GM12875 (cell line): ENCODE data around the gene AGMO.

ENCODE experiments used
- H3K4me3 ChIP-seq: one replicate; pipeline ENCODE4 v1.5.1; 2011; ENCODE audit warnings: low read depth, low read length, control low read depth
- TF ChIP-seq, protein P1 (sequence below): IDR thresholded peaks from 2 replicates; pipeline ENCODE4 v1.5.1; 2011; ENCODE audit warnings: low read depth, mild to moderate bottlenecking, control low read depth, inconsistent platforms, low read length, moderate library complexity, borderline replicate concordance; ENCODE audit not compliant: insufficient read depth

The AGMO gene

DNA sequence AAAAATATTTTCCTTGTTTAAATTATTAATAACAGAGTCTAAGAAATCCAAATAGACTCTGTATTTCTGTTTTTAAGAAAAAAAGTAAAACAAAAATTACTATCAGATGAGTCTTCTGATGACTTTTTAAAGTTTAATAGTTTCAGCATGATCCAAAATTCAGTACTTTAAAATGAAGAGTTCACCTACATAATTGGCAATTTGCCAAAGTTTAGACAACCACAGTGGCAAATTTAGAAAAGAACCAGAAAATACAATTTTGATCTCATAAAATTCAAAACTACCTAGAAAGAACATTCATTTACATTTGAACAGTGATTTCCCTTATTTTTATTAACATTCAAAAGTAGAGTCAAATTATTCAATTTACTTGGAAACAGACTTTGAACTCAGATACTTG is 56.1 kb downstream of the AGMO start:
- TF ChIP-seq, protein P1, sequence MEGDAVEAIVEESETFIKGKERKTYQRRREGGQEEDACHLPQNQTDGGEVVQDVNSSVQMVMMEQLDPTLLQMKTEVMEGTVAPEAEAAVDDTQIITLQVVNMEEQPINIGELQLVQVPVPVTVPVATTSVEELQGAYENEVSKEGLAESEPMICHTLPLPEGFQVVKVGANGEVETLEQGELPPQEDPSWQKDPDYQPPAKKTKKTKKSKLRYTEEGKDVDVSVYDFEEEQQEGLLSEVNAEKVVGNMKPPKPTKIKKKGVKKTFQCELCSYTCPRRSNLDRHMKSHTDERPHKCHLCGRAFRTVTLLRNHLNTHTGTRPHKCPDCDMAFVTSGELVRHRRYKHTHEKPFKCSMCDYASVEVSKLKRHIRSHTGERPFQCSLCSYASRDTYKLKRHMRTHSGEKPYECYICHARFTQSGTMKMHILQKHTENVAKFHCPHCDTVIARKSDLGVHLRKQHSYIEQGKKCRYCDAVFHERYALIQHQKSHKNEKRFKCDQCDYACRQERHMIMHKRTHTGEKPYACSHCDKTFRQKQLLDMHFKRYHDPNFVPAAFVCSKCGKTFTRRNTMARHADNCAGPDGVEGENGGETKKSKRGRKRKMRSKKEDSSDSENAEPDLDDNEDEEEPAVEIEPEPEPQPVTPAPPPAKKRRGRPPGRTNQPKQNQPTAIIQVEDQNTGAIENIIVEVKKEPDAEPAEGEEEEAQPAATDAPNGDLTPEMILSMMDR: no peak
- no peak overlapping the region for H3K4me3 ChIP-seq

DNA sequence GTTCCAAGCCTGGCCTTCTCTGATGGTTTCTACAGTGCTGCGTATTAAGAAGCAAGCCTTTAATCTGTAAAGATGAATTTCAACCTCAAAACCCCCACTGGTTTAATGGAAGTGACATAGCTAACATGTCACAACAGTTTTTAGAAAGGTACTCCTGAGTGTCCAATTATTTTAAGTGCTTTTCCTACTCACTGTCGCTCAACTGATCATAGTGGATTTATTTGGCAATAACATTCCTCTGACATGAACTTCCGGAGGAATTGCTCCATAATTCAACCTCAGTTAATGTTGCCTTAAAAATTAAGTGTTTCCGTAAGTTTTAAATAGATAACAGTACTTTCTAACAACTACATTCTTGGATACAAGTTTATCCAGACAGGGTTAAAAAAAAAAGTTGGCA is 57.5 kb downstream of the AGMO start:
- no peak overlapping the region for H3K4me3 ChIP-seq
- TF ChIP-seq, protein P1: no peak

DNA sequence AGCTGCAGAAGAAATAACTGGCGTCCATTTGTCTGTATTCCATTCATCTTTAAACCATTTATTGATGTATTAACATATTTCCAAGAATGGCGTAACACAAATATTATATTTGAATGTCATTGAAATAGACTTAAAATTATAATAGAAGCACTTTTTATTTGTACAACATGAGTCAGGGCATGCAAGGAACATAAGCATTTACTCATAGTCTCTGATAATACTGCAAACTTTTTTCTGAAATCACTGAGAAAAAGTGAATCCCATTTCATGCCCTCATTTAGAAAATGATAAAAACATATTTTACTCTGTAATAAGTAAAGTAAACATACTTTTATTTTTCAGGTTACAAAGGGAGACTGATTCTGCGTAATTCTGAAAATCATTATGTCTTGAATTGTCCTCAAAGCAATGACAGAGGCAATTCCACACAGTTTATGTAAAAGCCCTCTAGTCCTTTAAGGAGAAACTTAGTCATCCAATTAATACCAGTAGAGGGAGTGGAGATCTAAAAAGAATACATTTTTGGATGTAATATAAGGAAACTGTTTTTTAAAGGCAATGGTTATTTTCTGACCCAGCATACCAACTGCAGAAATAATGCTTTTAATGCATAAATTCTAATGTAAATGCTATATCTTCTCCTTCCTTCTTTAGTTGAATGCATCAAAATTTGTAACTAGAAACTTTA is 58.1 kb downstream of the AGMO start:
- TF ChIP-seq, protein P1: no peak
- H3K4me3 ChIP-seq: no peak overlapping the region

DNA sequence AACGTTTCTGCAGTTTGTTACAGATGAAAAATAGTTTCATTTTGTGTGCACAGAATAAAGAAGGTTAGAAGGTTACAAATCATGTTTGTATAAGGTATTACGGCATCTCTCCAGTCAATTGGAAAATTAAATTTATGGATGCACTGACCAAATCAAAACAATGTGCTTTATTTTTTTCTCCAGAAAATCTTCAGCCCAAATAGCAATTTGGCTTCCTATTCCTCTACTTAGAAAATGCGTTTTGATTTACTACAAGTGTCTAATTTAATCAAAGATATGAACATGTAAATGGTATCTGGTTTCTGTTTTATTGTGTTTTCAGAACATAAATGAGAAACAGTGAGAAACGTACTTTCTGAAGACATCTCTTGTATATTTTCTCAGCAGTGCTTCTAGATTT is 63.4 kb downstream of the AGMO start:
- TF ChIP-seq, protein P1: no peak
- H3K4me3 ChIP-seq: no peak overlapping the region

DNA sequence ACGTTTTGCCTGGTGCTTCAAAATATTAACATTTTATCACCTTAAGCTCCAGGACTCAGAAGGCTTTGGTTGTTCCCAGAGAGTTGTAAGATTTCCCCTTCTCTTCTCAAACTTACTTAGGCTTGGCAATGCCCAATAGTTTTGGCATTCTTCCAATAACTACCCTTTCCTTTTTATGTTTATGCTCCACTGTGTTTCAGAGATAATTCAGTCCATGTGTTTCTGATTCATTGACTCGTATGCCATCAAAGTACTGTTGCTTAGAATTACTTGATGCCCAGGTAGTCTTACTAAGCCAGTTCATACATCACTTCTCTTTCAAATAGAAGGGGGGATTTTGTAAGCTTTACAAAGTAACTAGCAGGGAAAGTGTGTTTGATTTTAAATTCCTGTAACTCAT is 66.6 kb downstream of the AGMO start:
- TF ChIP-seq, protein P1: no peak

DNA sequence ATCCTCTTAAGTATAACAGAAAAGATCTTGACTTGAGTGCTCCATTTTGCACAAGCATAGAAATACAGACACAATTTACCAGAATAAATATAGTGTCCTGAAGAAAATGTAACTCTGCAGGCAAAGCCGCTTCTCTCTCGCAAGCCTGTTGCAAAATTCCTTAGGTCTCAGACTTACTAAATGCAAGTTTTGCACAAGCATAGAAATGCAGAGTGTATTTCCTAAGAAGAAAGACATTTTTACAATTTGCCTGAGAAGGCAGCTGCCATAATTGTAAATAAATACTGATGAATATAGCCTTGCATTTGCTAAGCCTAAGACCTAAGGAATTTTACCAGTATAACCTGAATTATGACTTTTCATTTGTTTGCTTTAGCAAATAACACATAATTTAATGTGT is 67.1 kb downstream of the AGMO start:
- TF ChIP-seq, protein P1: no peak
- H3K4me3 ChIP-seq: no peak overlapping the region

More for the DNA sequence above, 66.6 kb downstream of the AGMO start:
- H3K4me3 ChIP-seq: no peak overlapping the region

DNA sequence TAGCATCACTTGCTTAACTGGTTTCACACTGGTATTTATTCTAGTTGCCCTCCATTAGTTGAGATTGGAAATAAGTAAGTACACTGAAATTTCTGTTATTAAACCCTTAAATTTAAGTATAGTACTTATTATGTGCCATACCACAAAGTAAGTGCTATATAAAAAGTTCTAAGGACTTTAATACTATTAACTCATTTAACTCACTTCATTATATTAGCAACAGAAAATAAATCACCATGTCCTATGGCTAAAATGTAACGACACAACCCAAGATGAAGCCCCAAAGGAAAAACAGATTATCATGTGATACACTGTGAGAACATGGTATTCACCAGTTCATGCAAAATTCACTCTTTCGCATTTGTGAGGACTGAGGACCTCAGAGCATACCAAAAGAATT is 70.5 kb downstream of the AGMO start:
- H3K4me3 ChIP-seq: no peak overlapping the region
- TF ChIP-seq, protein P1: no peak
